Suprapubic skin (tissue), 4 donors: ENCODE data around the gene RBM39.

ENCODE experiments used
- POLR2A ChIP-seq, 2 donors: fragments of 450-650 bp; IDR thresholded peaks; one replicate each; pipeline ENCODE4 v1.6.1; 2017; ENCODE audit warnings: antibody characterized with exemption in 2 of 2, mild to moderate bottlenecking in 2 of 2, moderate library complexity in 2 of 2
- POLR2AphosphoS5 ChIP-seq, 3 donors: sonication (generic); formaldehyde crosslinking; IDR thresholded peaks; one replicate each; pipeline ENCODE4 v1.6.1; 2017; ENCODE audit warnings: antibody characterized with exemption in 3 of 3

DNA sequence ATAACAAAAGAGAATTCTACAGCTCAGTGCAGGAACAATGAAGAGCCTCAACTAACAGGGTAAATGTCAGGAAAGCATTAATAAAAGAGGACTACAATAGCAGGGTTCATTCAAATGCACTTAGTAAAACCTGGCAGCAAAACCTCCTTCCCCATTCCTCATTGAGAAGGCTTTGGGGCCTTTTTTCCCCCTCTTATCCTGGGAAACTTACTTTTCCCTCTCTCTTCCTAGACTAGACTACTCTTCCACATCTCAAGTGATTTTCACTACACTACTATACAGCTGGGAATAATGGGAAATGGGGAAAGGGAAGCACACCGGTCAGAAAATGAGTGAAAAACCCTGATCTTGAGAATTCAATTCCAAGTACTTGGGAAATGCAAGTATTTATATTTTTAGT lies 32.8 kb downstream of the RBM39 start:
- TF ChIP-seq POLR2AphosphoS5 (IDR thresholded peaks at IDR 0.05) = no peak
- no peak for TF ChIP-seq POLR2A (IDR thresholded peaks at IDR 0.05)
